ENCODE results near the gene IRS2.
"Not testable (repeated sequence)": the region's sequence is repeated elsewhere in the genome, so short reads cannot be mapped to it uniquely, and the experiment has no call there.

Gene IRS2

DNA sequence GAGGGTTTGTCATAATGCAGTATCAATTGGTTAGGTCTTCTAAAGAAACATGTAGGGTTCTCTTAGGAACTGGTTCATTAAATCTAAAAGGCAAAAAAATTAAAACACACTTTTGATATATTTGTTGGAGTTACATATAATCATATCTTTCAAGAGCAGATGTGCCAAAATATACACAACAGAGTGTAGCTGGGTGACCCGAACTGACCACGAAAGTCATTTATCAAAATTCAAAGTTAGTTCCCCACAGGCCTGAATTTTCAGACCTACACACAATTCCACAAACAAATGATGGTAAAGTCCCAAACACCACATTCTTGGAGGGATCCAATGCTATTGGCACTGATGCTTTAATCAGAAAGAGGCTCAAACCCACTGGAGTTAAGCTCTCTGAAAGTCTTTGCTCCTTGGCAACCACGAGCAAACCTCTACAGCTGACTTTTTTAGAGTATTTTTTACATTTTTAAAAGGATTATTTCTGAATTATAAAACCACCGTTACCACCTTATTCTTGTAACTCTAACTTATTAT lies 50.9 kb downstream of the IRS2 start:
- DNase-seq (ENCODE audit: low read depth in 3 of 3, low spot score in 1 of 3) = no peak

GRCh38 chr13:109734002-109734785 lies 52.2 kb downstream of the IRS2 start:
- no peak for DNase-seq (ENCODE audit: low read depth in 3 of 3, low spot score in 1 of 3)

DNA sequence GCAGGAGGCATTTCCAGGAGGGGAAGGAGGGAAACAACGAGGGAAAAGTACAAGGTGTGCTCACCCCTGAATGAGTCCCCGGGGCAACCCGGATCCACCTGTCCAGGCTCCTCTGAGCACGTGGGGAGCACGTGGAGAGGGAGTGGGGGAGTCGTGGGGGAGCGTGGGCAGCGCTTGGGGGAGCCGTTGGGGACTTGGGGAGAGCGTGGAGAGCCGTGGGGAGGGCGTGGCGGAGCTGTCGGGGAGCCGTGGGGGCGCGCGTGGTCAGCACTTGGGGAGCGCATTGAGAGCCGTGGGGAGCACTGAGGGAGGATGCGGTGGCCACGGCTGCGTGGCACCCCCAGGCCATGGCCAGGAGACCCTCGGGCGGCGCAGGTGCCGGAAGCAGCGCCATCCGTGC lies 52.8 kb downstream of the IRS2 start:
- DNase-seq (ENCODE audit: low read depth in 3 of 3, low spot score in 1 of 3) = no peak

DNA sequence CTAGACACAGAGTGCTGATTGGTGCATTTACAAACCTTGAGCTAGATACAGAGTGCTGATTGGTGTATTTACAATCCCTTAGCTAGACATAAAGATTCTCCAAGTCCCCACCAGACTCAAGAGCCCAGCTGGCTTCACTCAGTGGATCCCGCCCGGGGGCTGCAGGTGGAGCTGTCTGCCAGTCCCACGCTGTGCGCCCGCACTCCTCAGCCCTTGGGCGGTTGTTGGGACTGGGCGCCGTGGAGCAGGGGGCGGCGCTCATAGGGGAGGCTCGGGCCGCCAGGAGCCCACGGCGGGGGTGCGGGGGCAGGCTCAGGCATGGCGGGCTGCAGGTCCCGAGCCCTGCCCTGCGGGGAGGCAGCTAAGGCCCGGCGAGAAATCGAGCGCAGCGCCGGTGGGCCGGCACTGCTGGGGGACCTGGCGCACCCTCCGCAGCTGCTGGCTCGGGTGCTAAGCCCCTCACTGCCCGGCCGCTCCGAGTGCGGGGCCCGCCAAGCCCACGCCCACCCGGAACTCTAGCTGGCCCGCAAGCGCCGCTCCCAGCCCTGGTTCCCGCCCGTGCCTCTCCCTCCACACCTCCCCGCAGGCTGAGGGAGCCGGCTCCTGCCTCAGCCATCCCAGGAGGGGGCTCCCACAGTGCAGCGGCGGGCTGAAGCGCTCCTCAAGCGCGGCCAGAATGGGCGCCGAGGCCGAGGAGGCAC lies 53.8 kb downstream of the IRS2 start:
- DNase-seq (ENCODE audit: low read depth in 3 of 3, low spot score in 1 of 3) = not testable (repeated sequence)

- no peak for DNase-seq (ENCODE audit: low read depth in 3 of 3, low spot score in 1 of 3)
These were observed 55.5 kb downstream of the IRS2 start for GRCh38 chr13:109730812-109731335.

GRCh38 chr13:109728791-109729731 lies 57.3 kb downstream of the IRS2 start:
- no peak for DNase-seq (ENCODE audit: low read depth in 3 of 3, low spot score in 1 of 3)

DNA sequence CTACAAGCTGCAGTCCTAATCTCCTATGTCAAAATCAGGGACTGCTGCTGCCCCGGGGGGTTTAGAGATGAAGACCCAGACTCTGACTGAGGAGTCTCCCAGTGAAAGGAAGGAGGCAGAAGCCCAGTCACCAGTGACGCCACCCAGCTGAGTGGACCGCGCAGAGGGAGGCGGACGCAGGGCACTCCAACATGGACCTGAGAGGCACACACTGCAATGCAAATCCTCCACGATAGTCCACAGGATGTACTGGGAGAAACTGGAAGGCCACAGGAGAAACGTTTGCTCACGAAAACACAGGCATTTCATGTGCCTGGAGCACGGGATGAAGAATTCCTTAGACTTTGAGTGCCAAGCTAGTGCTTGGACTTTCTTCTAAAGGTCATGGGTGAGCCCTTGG lies 58.3 kb downstream of the IRS2 start:
- DNase-seq (ENCODE audit: low read depth in 3 of 3, low spot score in 1 of 3) = no peak

GRCh38 chr13:109727251-109727650 lies 59.1 kb downstream of the IRS2 start:
- DNase-seq (ENCODE audit: low read depth in 3 of 3, low spot score in 1 of 3) = no peak

GRCh38 chr13:109725995-109726637 lies 60.3 kb downstream of the IRS2 start:
- DNase-seq (ENCODE audit: low read depth in 3 of 3, low spot score in 1 of 3) = no peak

GRCh38 chr13:109725297-109725696 lies 61.1 kb downstream of the IRS2 start:
- no peak for DNase-seq (ENCODE audit: low read depth in 3 of 3, low spot score in 1 of 3)

DNA sequence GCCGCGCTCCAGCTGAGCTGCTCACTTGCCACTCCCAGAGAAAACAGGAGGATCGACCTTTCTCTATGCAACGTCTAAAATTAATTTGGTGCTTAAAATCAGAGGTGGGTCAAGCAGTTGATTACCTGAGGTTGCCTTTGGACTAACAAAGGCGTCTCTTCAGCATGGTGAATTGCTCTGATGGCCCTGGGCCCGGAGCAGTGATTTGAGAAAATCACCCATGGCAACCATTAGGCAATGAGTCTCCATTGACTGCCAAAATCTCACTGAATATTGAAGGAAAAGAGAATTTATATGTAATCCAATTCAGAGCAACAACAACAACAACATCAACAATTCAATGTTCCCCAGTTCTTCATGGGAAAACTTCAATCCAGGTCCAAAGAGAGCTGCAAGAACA lies 61.8 kb downstream of the IRS2 start:
- DNase-seq (ENCODE audit: low read depth in 3 of 3, low spot score in 1 of 3) = no peak

DNA sequence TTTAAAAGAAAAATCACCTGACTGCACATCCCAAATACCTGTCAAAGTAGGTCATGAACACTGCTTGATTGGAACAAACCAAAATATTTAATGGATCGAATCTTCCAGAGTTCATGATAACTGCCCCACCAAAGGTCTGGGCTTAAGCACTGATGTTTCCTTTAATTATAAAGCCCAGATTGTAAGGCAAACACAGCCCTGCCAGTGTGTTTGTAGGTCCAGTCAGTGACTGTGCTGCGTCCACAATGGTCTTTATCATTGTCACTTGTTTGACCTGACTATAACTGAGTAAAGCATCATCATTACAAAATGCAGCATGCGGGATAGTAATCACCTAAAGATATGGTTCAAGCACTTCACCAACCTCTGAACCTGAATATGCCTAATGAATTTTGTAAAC lies 63.3 kb downstream of the IRS2 start:
- no peak for DNase-seq (ENCODE audit: low read depth in 3 of 3, low spot score in 1 of 3)

- no peak for DNase-seq (ENCODE audit: low read depth in 3 of 3, low spot score in 1 of 3)
These were observed 64.3 kb downstream of the IRS2 start for GRCh38 chr13:109722068-109722467.

- DNase-seq (ENCODE audit: low read depth in 3 of 3, low spot score in 1 of 3) = no peak
These were observed 65.6 kb downstream of the IRS2 start for GRCh38 chr13:109720758-109721184.

- no peak for DNase-seq (ENCODE audit: low read depth in 3 of 3, low spot score in 1 of 3)
These were observed 66.3 kb downstream of the IRS2 start for GRCh38 chr13:109719962-109720646.

DNA sequence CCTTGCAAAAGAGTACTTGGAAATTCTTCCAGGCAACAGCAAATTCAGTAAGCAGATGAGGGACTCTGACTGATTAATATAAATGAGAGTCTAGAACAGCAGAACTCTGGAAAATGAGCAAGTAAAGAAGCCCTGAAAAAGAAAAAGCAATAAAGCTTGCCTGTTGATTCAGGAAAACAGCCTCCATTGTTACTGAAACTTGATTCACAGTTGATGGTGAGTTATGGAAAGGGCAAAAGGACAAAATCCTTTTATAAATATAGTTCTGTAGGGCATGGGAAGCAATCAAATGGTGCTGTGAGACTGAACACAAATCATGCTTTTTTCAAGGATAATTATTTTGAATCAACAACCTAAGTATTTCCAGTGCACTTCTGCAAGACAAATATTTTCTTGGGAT lies 67.7 kb downstream of the IRS2 start:
- no peak for DNase-seq (ENCODE audit: low read depth in 3 of 3, low spot score in 1 of 3)

GRCh38 chr13:109717686-109718085 lies 68.7 kb downstream of the IRS2 start:
- DNase-seq (ENCODE audit: low read depth in 3 of 3, low spot score in 1 of 3) = no peak

- DNase-seq (ENCODE audit: low read depth in 3 of 3, low spot score in 1 of 3) = no peak
These were observed 70.5 kb downstream of the IRS2 start for GRCh38 chr13:109715902-109716301.

DNA sequence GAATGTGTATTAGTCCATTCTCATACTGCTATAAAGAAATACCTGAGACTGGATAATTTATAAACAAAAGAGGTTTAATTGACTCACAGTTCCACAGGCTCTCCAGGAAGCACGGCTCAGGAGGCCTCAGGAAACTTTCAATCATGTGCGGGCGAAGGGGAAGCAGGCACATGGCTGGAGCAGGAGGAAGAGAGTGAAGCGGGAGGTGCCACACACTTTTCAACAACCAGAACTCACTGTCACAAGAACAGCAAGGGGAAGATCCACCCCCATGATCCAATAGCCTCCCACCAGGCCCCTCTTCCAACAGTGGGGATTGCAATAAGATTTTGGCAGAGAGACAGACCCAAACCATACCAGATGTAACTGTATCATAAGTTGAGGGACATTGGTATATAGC lies 72.7 kb downstream of the IRS2 start:
- no peak for DNase-seq (ENCODE audit: low read depth in 3 of 3, low spot score in 1 of 3)

GRCh38 chr13:109712124-109712722 lies 74.2 kb downstream of the IRS2 start:
- DNase-seq (ENCODE audit: low read depth in 3 of 3, low spot score in 1 of 3) = no peak
